Measurements from ENCODE around the gene MAP2K3. TPM values are rescaled to one million over a fixed set of nuclear protein-coding genes. Genes with fewer than 3 reads are reported as not detected.
"Not testable (repeated sequence)": the region's sequence is repeated elsewhere in the genome, so short reads cannot be mapped to it uniquely, and the experiment has no call there.

The MAP2K3 gene
- total and polyA plus RNA-seq, 8 donors = 22.6 to 101 (median 40.9) TPM

DNA sequence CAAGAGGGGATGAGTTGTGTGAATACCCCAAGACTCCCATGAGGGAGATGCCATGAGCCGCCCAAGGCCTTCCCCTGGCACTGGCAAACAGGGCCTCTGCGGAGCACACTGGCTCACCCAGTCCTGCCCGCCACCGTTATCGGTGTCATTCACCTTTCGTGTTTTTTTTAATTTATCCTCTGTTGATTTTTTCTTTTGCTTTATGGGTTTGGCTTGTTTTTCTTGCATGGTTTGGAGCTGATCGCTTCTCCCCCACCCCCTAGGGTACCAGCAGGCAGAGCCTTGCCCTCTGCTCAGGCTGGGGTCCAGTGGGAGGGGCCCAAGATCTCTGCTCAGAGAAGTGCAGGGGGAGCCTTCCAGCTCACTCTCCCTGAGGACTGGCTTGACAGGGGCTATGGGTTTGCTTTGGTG is 30.2 kb downstream of the MAP2K3 start:
- DNase-seq = peak in 1 of 2 donors; percentile 30
- intact Hi-C loops (cut with DNase I; ENCODE audit: low total_unique reads) = loop anchor here (10.0 kb wide), 1 partner anchor 140 kb away; no protein-coding TSS in a partner anchor
- Histone ChIP-seq H3K27ac (peak overlapping the region in 4 of 5 donors; percentile 7 to 73 (median 52)), H3K4me1 (peaks cover 8 to 43% (median 13%) of the 10 kb centered on the region in 4 donors), H3K36me3 (peaks cover 14 to 59% (median 57%) of the 10 kb centered on the region in 4 donors)
- H3K9me3 ChIP-seq, H3K4me3 ChIP-seq, H3K27me3 ChIP-seq: not testable (repeated sequence)
- WGBS, 5 donors = 32 to 71% (median 45%) methylated on average over 7 of the region's 7 CpGs

DNA sequence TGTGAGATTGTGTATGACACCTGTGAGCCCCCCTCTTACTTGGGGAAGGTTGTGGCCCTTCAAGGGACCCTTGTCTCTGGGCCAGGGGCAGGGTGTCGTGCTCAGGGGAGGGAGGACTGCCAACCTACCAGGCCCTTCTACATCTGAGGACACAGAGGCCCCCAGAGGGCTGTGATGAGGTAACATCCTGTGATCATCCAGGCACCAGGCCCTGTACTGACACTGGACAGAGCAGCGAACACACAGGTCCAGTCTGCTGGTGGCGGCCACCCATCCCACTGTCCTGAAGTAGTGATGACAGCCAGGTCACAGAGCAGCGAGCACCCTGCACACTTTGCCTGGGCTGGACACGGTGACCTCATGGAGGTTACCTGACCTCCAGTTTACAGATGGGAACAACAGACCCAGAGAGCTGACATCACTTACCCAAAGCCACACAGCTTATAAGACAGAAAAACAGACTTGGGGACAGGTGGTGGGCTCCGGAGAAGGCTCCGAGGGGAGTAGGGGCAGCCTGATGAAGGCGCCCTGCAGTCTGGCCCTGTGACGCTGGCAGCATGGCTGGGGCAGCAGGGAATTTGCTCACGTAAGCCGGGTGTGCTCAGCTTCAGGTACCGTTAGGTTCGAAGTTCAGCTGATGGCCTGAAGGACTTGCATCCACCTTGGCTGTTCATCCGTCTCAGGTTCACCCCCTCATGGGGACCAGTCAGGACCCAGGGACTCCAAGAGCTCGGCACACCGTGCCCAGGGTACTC is 30.9 kb downstream of the MAP2K3 start:
- Histone ChIP-seq H3K36me3 (peaks cover 8 to 52% (median 49%) of the 10 kb centered on the region in 4 donors), H3K27ac (peak overlapping the region in 2 of 5 donors; percentile 55 to 73), H3K4me1 (peaks cover 8 to 40% (median 13%) of the 10 kb centered on the region in 4 donors)
- peak in 1 of 2 donors; percentile 6 for DNase-seq
- H3K4me3 ChIP-seq, H3K27me3 ChIP-seq, H3K9me3 ChIP-seq: not testable (repeated sequence)
- 83 to 91% (median 88%) methylated on average over 5 to 14 of the region's 16 CpGs for WGBS, 5 donors
- intact Hi-C loops (cut with DNase I; ENCODE audit: low total_unique reads) = loop anchor here (10.0 kb wide), 1 partner anchor 139 kb away; no protein-coding TSS in a partner anchor

DNA sequence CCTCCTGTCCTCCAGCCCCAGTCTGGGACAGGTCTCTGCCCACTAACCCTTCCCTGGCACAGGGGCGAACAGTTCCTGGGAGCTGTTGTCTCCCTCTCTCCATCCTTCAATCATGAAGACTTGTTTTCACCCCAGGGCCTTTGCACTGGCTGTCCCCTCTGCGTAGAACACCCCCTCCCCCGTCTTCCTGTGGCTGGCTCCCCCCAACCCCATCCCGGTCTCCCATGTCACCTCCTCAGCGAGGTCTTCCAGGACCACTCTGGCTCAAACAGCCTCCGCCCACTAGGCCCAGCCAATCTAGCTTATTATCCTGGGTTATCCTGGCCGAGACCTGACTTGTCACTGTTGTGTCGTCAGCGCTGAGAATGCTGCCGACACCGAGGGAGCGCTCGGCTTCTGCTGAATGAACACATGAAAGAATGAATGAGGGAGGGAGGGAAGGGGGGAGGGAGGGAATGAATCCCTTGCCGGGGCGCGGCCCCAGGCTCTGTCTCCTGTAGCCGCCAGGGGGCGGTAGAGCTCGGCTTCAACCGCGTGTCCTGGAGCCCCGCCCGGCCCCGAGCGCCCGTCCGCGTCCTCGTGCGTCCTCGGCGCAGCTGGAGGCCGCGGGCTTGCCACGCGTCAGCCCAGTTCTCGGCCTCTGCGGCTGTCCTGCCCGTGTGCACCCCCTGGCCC is 31.8 kb downstream of the MAP2K3 start:
- intact Hi-C loops (cut with DNase I; ENCODE audit: low total_unique reads) = loop anchor here (10.0 kb wide), 1 partner anchor 138 kb away; no protein-coding TSS in a partner anchor
- Histone ChIP-seq H3K36me3 (peaks cover 8 to 43% (median 40%) of the 10 kb centered on the region in 4 donors), H3K27ac (peak overlapping the region in 2 of 5 donors; percentile 57 to 84), H3K4me1 (peaks cover 8 to 33% (median 13%) of the 10 kb centered on the region in 4 donors), H3K4me3 (peak overlapping the region in 3 of 4 donors; percentile 12 to 33 (median 22))
- H3K9me3 ChIP-seq, H3K27me3 ChIP-seq: not testable (repeated sequence)
- 50 to 70% (median 54%) methylated on average over 4 to 8 of the region's 39 CpGs for WGBS, 5 donors
- peak in 1 of 2 donors; percentile 13 for DNase-seq

GRCh38 chr17:21316887-21317500 is 32.5 kb downstream of the MAP2K3 start:
- H3K4me1 ChIP-seq = peaks cover 8 to 33% (median 13%) of the 10 kb centered on the region in 4 donors
- WGBS, 5 donors = 19 to 35% (median 28%) methylated on average over 25 to 34 of the region's 37 CpGs
- intact Hi-C loops (cut with DNase I; ENCODE audit: low total_unique reads) = loop anchor here (10.0 kb wide), 1 partner anchor 138 kb away; no protein-coding TSS in a partner anchor
- peaks cover 8 to 36% (median 34%) of the 10 kb centered on the region in 4 donors for H3K36me3 ChIP-seq
- H3K9me3 ChIP-seq, H3K27me3 ChIP-seq: not testable (repeated sequence)
- H3K4me3 ChIP-seq = peak overlapping the region in 3 of 4 donors; percentile 12 to 33 (median 22)
- peak in 1 of 2 donors; percentile 74 for DNase-seq
- peak overlapping the region in 4 of 5 donors; percentile 33 to 84 (median 50) for H3K27ac ChIP-seq

GRCh38 chr17:21317821-21318220 is 33.3 kb downstream of the MAP2K3 start:
- Histone ChIP-seq H3K36me3 (peaks cover 8 to 28% (median 25%) of the 10 kb centered on the region in 4 donors), H3K27ac (peak overlapping the region in 2 of 5 donors; percentile 57 to 84), H3K4me1 (peaks cover 8 to 33% (median 18%) of the 10 kb centered on the region in 4 donors)
- not testable (repeated sequence) for H3K27me3 ChIP-seq, DNase-seq, H3K4me3 ChIP-seq, H3K9me3 ChIP-seq
- intact Hi-C loops (cut with DNase I; ENCODE audit: low total_unique reads) = loop anchor here (10.0 kb wide), 1 partner anchor 137 kb away; no protein-coding TSS in a partner anchor
- 84 to 92% (median 91%) methylated on average over 18 of the region's 18 CpGs for WGBS, 5 donors

DNA sequence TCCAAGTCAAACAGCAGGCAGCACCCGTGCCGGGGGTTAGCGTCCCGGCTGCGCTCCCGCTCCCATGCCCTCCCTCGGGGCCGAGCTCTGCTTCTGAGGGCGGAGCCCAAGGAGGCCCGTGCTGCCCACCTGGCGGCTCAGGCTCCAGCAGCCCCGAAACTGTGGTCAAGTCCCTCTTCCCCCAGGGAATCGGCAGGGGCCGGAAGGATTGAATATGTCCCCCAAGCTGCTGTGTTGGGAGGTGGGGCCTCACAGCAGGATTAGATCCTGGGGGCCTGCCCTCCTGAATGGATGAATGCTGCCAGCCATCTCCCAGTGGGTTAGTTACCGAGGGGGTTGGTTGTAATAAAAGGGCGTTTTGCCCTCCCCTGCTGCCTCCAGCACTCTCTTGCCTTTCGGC is 33.9 kb downstream of the MAP2K3 start:
- H3K9me3 ChIP-seq = no peaks in the 10 kb centered on the region
- peaks cover 8 to 26% (median 18%) of the 10 kb centered on the region in 4 donors for H3K4me1 ChIP-seq
- intact Hi-C loops (cut with DNase I; ENCODE audit: low total_unique reads) = loop anchor here (10.0 kb wide), 1 partner anchor 136 kb away; no protein-coding TSS in a partner anchor
- H3K27me3 ChIP-seq = no peaks in the 10 kb centered on the region
- H3K27ac ChIP-seq = no peak overlapping the region
- 72 to 89% (median 79%) methylated on average over 6 to 17 of the region's 17 CpGs for WGBS, 5 donors
- peaks cover 4 to 22% (median 19%) of the 10 kb centered on the region in 4 donors for H3K36me3 ChIP-seq
- no peak overlapping the region for H3K4me3 ChIP-seq
- no peak for DNase-seq
- TF ChIP-seq POLR2A (IDR thresholded peaks at IDR 0.05) = no peak
- no peak for TF ChIP-seq POLR2AphosphoS5 (IDR thresholded peaks at IDR 0.05)
- no peak for TF ChIP-seq CTCF (IDR thresholded peaks at IDR 0.05)
- TF ChIP-seq EP300 (IDR thresholded peaks at IDR 0.05) = no peak

- H3K9me3 ChIP-seq, H3K4me3 ChIP-seq, H3K27ac ChIP-seq, H3K27me3 ChIP-seq, DNase-seq: not testable (repeated sequence)
- peaks cover 4 to 18% (median 16%) of the 10 kb centered on the region in 4 donors for H3K36me3 ChIP-seq
- 83 to 89% (median 87%) methylated on average over 7 of the region's 7 CpGs for WGBS, 5 donors
- intact Hi-C loops (cut with DNase I; ENCODE audit: low total_unique reads) = loop anchor here (10.0 kb wide), 1 partner anchor 136 kb away; no protein-coding TSS in a partner anchor
- peaks cover 8 to 22% (median 18%) of the 10 kb centered on the region in 4 donors for H3K4me1 ChIP-seq
Observed at GRCh38 chr17:21318856-21319255, 34.3 kb downstream of the MAP2K3 start.

DNA sequence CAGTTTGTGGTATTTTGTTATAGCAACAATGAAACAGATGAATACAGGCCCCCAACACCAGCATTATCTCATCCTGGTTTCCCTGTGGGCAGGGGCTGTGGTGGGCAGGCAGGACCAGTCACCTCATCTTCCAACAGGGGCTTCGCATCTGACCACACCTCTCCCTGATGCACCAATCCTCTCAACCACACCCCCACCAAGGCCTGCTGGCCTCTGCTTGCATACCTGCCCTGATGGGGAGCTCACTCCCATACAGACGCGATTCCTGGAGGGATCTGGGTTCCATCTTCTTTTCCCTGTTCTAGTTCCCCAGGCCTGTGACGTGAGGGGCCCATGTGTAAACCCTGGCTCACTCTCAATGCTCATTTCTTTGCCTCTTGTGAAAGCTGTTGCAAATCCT is 34.7 kb downstream of the MAP2K3 start:
- H3K4me1 ChIP-seq = peaks cover 5 to 18% (median 14%) of the 10 kb centered on the region in 4 donors
- not testable (repeated sequence) for H3K27ac ChIP-seq, H3K9me3 ChIP-seq, H3K4me3 ChIP-seq, H3K27me3 ChIP-seq, DNase-seq
- H3K36me3 ChIP-seq = peaks cover under 1 to 14% (median 12%) of the 10 kb centered on the region in 4 donors
- intact Hi-C loops (cut with DNase I; ENCODE audit: low total_unique reads) = loop anchor here (10.0 kb wide), 1 partner anchor 136 kb away; no protein-coding TSS in a partner anchor
- WGBS, 5 donors = 73 to 88% (median 84%) methylated on average over 4 of the region's 4 CpGs

DNA sequence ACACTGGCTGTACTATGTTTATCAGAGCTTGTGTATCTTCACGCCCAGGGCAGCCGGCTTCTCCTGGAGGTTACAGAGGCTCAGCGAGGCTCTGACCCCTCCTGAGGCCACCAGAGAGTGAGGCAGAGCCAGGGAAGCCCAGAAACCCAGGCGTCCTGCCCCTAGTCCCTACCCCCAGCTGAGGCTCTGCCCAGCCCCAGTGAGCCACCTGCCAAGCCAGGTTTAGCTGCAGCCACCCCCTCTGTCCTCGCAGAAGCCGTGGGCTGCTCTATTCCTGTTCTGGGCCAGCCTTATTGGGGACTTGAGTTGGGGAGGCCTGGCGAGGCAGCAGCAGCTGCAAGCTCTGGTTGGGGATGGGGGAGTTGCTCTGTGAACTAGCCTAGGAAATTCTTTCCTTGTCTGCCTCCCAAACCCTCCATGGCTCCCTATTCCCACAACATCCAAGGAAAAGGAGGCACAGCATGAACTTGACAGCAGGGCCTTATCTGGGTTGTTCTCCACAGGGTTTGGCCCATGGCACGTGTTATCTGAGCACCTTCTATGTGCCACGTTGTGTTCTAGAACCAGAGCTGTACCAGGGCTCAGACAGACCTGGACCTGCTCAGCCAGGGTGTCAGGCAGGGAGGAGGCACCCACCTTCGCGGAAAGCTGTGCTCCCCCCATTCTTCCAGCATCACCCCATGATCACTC is 35.3 kb downstream of the MAP2K3 start:
- H3K4me3 ChIP-seq, DNase-seq: not testable (repeated sequence)
- peaks cover 3 to 13% (median 10%) of the 10 kb centered on the region in 4 donors for H3K4me1 ChIP-seq

More for the DNA sequence above, 35.3 kb downstream of the MAP2K3 start:
- intact Hi-C loops (cut with DNase I; ENCODE audit: low total_unique reads) = loop anchor here (10.0 kb wide), 1 partner anchor 135 kb away; no protein-coding TSS in a partner anchor
- not testable (repeated sequence) for H3K36me3 ChIP-seq, H3K27me3 ChIP-seq, H3K27ac ChIP-seq, H3K9me3 ChIP-seq
- WGBS, 5 donors = 62 to 72% (median 63%) methylated on average over 11 of the region's 11 CpGs

Data from stomach (tissue), 9 donors.